ENCODE data around the gene OR7D2.

The OR7D2 gene

DNA sequence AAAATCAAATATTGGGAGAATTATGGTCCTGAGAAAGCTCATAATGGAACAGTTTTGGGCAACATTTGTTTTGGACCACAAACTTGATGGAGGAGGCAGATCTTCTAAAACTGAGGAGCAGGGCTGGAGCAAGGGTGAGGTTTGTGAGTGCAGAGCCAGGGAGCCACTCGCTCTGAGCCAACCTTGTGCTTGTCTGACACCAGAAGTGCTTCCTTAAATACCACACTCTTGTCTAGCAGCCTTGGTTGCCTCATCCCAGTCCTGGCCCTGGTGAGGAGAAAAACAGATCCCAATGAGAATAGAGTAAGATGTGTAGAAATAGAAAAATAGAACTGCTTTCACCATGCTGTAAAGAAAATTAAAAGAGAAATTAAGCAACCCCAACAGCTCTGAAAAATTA is 31.9 kb upstream of the OR7D2 start:
- Histone ChIP-seq H3K9me3 (replicated peaks; ENCODE audit: insufficient read depth, low read length) (peaks cover 4% of the 10 kb centered on the region; the same call in 1 of the 2 replicates), H3K4me2 (ENCODE audit: low read depth, low read length) (no peak overlapping the region), H2AFZ (ENCODE audit: low read length) (no peak overlapping the region), H3F3A (ENCODE audit: insufficient read depth, low read length) (no peaks in the 10 kb centered on the region), H3K4me3 (ENCODE audit: low read length) (no peak overlapping the region), H3K36me3 (replicated peaks; ENCODE audit: insufficient read depth, low read length) (peaks cover 28% of the 10 kb centered on the region), H3K9me2 (replicated peaks; ENCODE audit: insufficient read depth, low read length) (no peaks in the 10 kb centered on the region), H3K27ac (ENCODE audit: low read length) (no peak overlapping the region), H3K9ac (ENCODE audit: low read length) (no peak overlapping the region), H3K27me3 (replicated peaks; ENCODE audit: insufficient read depth, low read length) (no peaks in the 10 kb centered on the region), H3K4me1 (ENCODE audit: low read length) (no peaks in the 10 kb centered on the region), H4K20me1 (ENCODE audit: insufficient read depth, low read length) (no peaks in the 10 kb centered on the region), H3K79me2 (ENCODE audit: low read length) (peaks cover 96% of the 10 kb centered on the region)
- no peak for DNase-seq
- TF ChIP-seq, protein P1, sequence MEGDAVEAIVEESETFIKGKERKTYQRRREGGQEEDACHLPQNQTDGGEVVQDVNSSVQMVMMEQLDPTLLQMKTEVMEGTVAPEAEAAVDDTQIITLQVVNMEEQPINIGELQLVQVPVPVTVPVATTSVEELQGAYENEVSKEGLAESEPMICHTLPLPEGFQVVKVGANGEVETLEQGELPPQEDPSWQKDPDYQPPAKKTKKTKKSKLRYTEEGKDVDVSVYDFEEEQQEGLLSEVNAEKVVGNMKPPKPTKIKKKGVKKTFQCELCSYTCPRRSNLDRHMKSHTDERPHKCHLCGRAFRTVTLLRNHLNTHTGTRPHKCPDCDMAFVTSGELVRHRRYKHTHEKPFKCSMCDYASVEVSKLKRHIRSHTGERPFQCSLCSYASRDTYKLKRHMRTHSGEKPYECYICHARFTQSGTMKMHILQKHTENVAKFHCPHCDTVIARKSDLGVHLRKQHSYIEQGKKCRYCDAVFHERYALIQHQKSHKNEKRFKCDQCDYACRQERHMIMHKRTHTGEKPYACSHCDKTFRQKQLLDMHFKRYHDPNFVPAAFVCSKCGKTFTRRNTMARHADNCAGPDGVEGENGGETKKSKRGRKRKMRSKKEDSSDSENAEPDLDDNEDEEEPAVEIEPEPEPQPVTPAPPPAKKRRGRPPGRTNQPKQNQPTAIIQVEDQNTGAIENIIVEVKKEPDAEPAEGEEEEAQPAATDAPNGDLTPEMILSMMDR (IDR thresholded peaks at IDR 0.05; ENCODE audit: low read length): no peak
- TF ChIP-seq EZH2 (optimal IDR thresholded peaks at IDR 0.05; ENCODE audit: low read depth, low read length) (no peak), EZH2phosphoT487 (IDR thresholded peaks at IDR 0.05; ENCODE audit: low read length) (no peak)

DNA sequence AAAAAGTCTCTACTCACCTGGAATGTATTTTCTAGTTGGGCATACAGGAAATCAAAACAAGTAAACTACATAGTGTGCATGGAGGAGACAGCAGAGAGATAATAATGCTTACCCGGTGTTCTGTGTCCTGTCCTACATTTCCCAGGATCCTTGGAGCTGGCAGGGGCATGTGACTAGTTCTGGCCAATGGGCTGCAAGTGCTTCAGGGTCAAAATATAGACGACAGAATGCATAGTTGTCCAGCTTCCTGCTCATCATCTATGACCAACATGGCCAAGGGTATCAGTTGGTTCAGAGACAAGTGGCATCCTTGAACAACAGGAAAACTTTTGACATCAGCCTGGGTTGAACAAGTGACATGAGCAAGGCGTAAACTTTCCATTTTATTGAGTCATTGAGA is 30.1 kb upstream of the OR7D2 start:
- Histone ChIP-seq H3K9me2 (replicated peaks; ENCODE audit: insufficient read depth, low read length) (no peaks in the 10 kb centered on the region), H2AFZ (ENCODE audit: low read length) (no peak overlapping the region), H3K79me2 (ENCODE audit: low read length) (peaks cover 96% of the 10 kb centered on the region), H3K27ac (ENCODE audit: low read length) (no peak overlapping the region), H3K9ac (ENCODE audit: low read length) (no peak overlapping the region), H3K4me3 (ENCODE audit: low read length) (no peak overlapping the region), H3K9me3 (replicated peaks; ENCODE audit: insufficient read depth, low read length) (peaks cover 4% of the 10 kb centered on the region; the same call in 1 of the 2 replicates), H3F3A (ENCODE audit: insufficient read depth, low read length) (no peaks in the 10 kb centered on the region), H4K20me1 (ENCODE audit: insufficient read depth, low read length) (no peaks in the 10 kb centered on the region), H3K4me2 (ENCODE audit: low read depth, low read length) (no peak overlapping the region), H3K36me3 (replicated peaks; ENCODE audit: insufficient read depth, low read length) (peaks cover 28% of the 10 kb centered on the region), H3K27me3 (replicated peaks; ENCODE audit: insufficient read depth, low read length) (no peaks in the 10 kb centered on the region), H3K4me1 (ENCODE audit: low read length) (no peaks in the 10 kb centered on the region)
- no peak for DNase-seq
- TF ChIP-seq EZH2phosphoT487 (IDR thresholded peaks at IDR 0.05; ENCODE audit: low read length) (no peak), EZH2 (optimal IDR thresholded peaks at IDR 0.05; ENCODE audit: low read depth, low read length) (no peak)
- TF ChIP-seq, protein P1 (IDR thresholded peaks at IDR 0.05; ENCODE audit: low read length): no peak

DNA sequence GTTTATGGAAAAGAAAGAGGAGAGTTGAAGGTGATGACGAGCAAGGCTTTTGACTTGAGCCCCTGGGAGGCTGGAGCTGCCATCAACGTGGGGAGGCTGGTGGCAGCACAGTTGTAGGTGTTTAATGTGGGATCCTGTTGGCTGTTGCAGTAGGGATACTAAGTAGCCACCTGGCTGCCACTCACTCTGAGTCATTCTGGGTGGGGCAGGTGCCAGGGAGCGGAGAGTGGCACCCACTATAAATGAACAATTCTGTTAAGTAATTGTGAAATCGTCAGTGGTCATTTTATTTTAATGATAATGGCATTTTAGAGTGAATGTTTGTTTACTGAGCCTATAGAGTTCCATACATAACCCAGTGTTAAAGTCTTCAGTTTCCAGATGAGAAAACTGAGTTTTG is 28.8 kb upstream of the OR7D2 start:
- Histone ChIP-seq H3K27ac (ENCODE audit: low read length) (no peak overlapping the region), H3K4me1 (ENCODE audit: low read length) (no peaks in the 10 kb centered on the region), H3K4me3 (ENCODE audit: low read length) (no peak overlapping the region), H3F3A (ENCODE audit: insufficient read depth, low read length) (no peaks in the 10 kb centered on the region), H3K79me2 (ENCODE audit: low read length) (peaks cover 96% of the 10 kb centered on the region), H2AFZ (ENCODE audit: low read length) (no peak overlapping the region), H3K9me3 (replicated peaks; ENCODE audit: insufficient read depth, low read length) (peaks cover 3% of the 10 kb centered on the region; the same call in 1 of the 2 replicates), H3K4me2 (ENCODE audit: low read depth, low read length) (no peak overlapping the region), H3K9me2 (replicated peaks; ENCODE audit: insufficient read depth, low read length) (no peaks in the 10 kb centered on the region), H4K20me1 (ENCODE audit: insufficient read depth, low read length) (no peaks in the 10 kb centered on the region), H3K9ac (ENCODE audit: low read length) (no peak overlapping the region), H3K27me3 (replicated peaks; ENCODE audit: insufficient read depth, low read length) (no peaks in the 10 kb centered on the region), H3K36me3 (replicated peaks; ENCODE audit: insufficient read depth, low read length) (peaks cover 25% of the 10 kb centered on the region)
- no peak for TF ChIP-seq EZH2 (optimal IDR thresholded peaks at IDR 0.05; ENCODE audit: low read depth, low read length)
- no peak for TF ChIP-seq EZH2phosphoT487 (IDR thresholded peaks at IDR 0.05; ENCODE audit: low read length)
- TF ChIP-seq, protein P1 (IDR thresholded peaks at IDR 0.05; ENCODE audit: low read length): no peak
- DNase-seq: no peak

Measured in MM.1S (cell line).